Activated T-cell treated with anti-CD3 and anti-CD28 coated beads, Interleukin-2, amount 50 U/mL, for 4 hours (primary cell): ENCODE measurements around the gene FASTK. TPM values are rescaled to one million over a fixed set of nuclear protein-coding genes. Genes with fewer than 3 reads are reported as not detected.

ENCODE experiments used
- ATAC-seq, 2 donors: fragments of 200-7000 bp; cut with Tn5 transposase; one replicate each; pipeline ENCODE4 v1.10.0; 2021
- DNase-seq: peaks from one replicate; pipeline ENCODE4 v3.0.0-alpha.2; 2020
- H3K27me3 Mint-ChIP-seq: one replicate; pipeline ENCODE4 v1.8.0; 2021; ENCODE audit warnings: low read depth, mixed read lengths
- H3K36me3 Mint-ChIP-seq: one replicate; pipeline ENCODE4 v1.8.0; 2022; ENCODE audit warnings: mixed read lengths; ENCODE audit not compliant: insufficient read depth
- H3K4me1 Mint-ChIP-seq: one replicate; pipeline ENCODE4 v1.8.0; 2021; ENCODE audit warnings: low read depth, mixed read lengths
- H3K4me3 Mint-ChIP-seq: one replicate; pipeline ENCODE4 v1.8.0; 2021; ENCODE audit warnings: mild to moderate bottlenecking, moderate library complexity, mixed read lengths
- H3K9me3 Mint-ChIP-seq: one replicate; pipeline ENCODE4 v1.8.0; 2021; ENCODE audit warnings: mixed read lengths
- total RNA-seq, 3 donors: library from RNA; stranded (reverse); gene quantifications; one replicate each; pipeline ENCODE4 v1.2.1, GENCODE V29; 2021

Gene FASTK
- total RNA-seq, 3 donors from 2014 or later, result 96.5 to 111 (median 104) TPM

DNA sequence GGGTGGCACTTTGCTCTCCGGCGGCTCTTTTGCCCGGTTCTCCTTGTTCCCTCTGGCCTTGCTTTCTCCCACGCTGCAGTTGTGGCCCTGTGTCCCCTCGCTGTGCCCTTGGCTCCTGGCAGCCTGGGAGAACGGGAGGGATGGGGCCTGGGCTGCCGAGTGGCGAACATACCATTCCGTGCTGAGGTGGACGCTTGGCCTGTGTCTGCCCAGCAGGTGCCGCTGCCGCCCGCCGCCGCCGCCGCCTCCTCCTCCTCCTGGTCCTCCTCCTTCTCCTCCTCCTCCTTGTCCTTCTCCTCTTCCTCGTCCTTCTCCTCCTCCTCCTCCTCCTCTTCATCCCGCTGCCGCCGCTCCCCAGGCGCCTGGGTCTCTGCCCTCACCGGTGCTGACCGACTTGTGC is 41.7 kb upstream of the FASTK start:
- no peak for DNase-seq
- H3K27me3 Mint-ChIP-seq, result no peaks in the 10 kb centered on the region
- peaks cover 15% of the 10 kb centered on the region for H3K36me3 Mint-ChIP-seq

DNA sequence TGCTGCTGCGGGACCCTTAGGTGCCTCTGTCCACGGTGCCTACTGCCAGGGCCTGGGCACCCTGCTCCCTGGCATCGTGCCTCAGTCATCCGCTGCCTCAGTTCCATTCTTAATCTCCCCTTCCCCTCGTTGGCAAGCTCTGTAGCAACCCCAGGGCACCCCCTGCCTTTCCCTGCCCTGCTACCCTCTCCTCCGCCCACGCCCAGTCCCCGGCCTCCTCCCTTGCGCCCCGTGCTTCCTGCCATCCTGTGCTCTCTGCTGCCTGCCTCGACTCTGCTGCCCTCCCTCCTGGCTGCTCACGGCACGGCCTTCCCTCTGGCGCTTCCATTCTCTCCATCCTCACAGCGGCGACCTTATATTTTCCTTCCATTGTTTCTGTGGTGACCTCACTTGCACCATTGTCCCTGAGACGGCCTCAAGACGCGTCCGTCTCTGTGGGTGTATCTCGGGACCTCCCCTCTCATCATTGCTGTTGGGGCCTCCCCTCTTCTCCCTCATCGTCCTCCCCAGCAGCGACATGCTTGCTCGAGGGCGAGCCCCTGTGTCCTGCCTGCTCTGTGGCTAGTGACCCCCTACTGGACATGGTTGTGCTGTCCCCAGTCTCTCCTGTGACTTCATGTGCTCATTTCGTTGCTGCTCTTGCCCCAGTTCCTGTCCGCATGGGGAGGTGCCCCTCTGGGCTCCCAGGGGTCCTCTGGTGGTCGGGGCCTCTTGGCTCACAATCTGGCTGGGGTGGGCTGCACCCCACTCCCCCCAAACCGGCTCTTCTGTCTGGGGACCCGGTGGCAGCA is 41.0 kb upstream of the FASTK start:
- H3K27me3 Mint-ChIP-seq, result no peaks in the 10 kb centered on the region
- no peak for DNase-seq
- H3K4me3 Mint-ChIP-seq, result no peak overlapping the region
- H3K4me1 Mint-ChIP-seq, result peaks cover 16% of the 10 kb centered on the region
- peaks cover 15% of the 10 kb centered on the region for H3K36me3 Mint-ChIP-seq
- H3K9me3 Mint-ChIP-seq, result no peaks in the 10 kb centered on the region
- ATAC-seq, result no peak

More for the DNA sequence above, 41.7 kb upstream of the FASTK start:
- Mint-ChIP-seq H3K9me3 (no peaks in the 10 kb centered on the region), H3K4me1 (peaks cover 14% of the 10 kb centered on the region), H3K4me3 (no peak overlapping the region)
- ATAC-seq, result no peak

DNA sequence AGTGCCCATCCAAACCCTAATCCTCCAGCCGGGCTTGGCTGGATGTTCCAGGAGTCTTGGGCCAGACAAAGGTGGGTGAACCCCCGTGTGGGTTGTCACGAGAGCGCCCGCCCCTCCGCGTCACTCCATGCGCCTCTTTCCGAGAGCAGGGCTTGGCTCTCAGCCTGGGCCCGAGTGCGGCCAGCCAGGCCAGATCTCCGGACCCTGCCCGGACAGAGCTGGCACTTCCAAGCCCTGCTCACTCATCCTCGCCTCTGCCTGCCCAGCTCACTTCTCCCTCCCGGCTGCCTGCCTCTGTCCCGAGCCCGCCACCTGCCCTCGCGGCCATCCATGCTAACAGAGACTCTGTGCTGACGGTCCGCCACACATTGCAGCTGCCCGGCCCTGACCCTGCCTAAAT is 40.3 kb upstream of the FASTK start:
- Mint-ChIP-seq H3K9me3 (no peaks in the 10 kb centered on the region), H3K27me3 (peaks cover 2% of the 10 kb centered on the region), H3K36me3 (peaks cover 15% of the 10 kb centered on the region), H3K4me3 (no peak overlapping the region), H3K4me1 (peaks cover 17% of the 10 kb centered on the region)
- no peak for ATAC-seq
- no peak for DNase-seq

DNA sequence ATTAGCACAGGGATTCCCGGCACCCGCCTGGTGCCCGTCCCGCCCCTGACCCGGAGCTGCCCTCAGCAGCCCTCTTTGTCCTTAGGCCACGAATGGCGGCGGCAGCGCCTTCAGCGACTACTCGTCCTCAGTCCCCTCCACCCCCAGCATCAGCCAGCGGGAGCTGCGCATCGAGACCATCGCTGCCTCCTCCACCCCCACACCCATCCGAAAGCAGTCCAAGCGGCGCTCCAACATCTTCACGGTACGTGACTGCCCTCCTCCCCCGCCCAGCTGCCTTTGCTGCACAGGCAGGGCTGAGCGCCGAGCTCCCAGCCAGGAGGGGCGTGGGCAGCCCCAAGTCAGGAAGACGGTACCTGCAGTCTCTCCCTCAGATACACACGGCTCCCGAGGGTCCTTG is 39.3 kb upstream of the FASTK start:
- H3K27me3 Mint-ChIP-seq, result peaks cover 3% of the 10 kb centered on the region
- ATAC-seq (no peak), DNase-seq (no peak)
- peaks cover 20% of the 10 kb centered on the region for H3K4me1 Mint-ChIP-seq
- H3K36me3 Mint-ChIP-seq, result peaks cover 15% of the 10 kb centered on the region
- H3K9me3 Mint-ChIP-seq, result no peaks in the 10 kb centered on the region
- no peak overlapping the region for H3K4me3 Mint-ChIP-seq

DNA sequence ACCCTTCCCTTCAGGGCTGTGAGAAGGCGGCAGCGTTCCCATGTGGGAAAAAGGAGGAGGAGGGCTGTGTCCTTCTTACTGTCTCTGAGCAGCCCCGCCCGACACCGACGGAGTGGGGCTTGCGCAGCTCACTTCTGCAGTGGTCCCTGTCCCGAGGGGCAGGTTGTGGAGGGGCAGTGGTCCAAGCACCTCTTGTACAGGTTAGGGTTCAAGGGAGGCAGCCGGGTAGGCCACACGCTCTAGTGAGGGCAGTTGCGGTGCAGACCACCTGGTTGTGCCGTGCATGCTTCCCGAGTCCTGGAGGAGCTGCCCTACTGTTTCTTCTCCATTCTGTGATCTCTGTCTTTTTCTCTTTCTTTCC is 38.4 kb upstream of the FASTK start:
- no peak for ATAC-seq
- no peaks in the 10 kb centered on the region for H3K9me3 Mint-ChIP-seq

DNA sequence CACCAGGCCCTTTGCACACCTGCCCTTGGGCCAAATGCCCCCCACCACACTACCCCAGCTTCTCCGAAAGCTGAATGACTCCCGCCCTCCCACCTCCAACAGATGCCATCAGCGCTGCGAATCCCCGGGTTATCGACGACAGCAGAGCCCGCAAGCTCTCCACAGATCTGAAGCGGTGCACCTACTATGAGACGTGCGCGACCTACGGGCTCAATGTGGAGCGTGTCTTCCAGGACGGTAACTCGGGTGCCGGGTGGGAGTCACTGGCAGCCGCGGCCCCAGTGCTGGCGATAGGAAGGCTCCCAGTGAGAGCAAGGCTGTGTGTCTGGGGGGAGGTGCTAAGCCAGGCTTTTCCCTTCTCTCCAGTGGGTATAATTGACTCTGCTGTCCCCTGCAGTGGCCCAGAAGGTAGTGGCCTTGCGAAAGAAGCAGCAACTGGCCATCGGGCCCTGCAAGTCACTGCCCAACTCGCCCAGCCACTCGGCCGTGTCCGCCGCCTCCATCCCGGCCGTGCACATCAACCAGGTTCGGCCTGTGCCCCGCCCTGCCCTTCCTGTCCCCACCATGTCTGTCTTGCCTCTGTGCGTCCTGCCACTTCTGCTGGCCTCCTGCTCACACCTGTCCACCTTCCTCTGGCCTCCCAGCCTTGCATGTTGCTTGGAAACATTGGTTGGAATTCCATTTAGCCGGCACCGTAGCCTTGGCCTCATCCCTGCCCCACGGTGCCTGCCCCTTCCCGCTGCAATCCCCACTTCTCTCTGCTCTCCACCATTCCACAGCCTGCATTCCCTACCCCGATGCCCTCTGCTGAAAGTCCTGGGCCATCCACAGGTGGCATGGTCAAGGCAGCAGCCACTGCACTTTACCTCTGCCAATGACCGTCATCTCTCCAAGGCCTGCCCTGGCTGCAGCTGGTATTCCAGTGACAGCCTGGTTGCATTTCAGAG is 37.8 kb upstream of the FASTK start:
- Mint-ChIP-seq H3K36me3 (peaks cover 15% of the 10 kb centered on the region), H3K4me1 (peaks cover 16% of the 10 kb centered on the region), H3K9me3 (no peaks in the 10 kb centered on the region), H3K4me3 (no peak overlapping the region), H3K27me3 (peaks cover 7% of the 10 kb centered on the region)
- no peak for ATAC-seq
- no peak for DNase-seq

More for the DNA sequence above, 38.4 kb upstream of the FASTK start:
- Mint-ChIP-seq H3K27me3 (peaks cover 4% of the 10 kb centered on the region), H3K4me1 (peaks cover 17% of the 10 kb centered on the region), H3K36me3 (peaks cover 15% of the 10 kb centered on the region), H3K4me3 (no peak overlapping the region)
- DNase-seq, result no peak

DNA sequence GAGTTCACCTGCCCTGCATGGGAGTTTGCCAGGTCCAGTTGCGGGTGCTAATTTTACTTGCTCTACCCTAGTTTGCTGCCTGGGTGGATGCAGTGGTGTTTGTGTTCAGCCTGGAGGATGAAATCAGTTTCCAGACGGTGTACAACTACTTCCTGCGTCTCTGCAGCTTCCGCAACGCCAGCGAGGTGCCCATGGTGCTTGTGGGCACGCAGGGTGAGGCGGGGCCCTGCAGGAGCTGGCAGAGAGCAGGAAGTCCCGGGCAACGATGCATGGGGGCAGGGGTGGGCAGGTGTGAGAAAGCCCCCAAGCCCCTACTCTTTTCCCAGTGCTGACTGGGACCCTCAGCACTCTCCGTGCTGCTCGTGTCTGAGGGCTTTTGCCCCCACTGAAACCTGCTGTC is 37.0 kb upstream of the FASTK start:
- peaks cover 16% of the 10 kb centered on the region for H3K4me1 Mint-ChIP-seq

DNA sequence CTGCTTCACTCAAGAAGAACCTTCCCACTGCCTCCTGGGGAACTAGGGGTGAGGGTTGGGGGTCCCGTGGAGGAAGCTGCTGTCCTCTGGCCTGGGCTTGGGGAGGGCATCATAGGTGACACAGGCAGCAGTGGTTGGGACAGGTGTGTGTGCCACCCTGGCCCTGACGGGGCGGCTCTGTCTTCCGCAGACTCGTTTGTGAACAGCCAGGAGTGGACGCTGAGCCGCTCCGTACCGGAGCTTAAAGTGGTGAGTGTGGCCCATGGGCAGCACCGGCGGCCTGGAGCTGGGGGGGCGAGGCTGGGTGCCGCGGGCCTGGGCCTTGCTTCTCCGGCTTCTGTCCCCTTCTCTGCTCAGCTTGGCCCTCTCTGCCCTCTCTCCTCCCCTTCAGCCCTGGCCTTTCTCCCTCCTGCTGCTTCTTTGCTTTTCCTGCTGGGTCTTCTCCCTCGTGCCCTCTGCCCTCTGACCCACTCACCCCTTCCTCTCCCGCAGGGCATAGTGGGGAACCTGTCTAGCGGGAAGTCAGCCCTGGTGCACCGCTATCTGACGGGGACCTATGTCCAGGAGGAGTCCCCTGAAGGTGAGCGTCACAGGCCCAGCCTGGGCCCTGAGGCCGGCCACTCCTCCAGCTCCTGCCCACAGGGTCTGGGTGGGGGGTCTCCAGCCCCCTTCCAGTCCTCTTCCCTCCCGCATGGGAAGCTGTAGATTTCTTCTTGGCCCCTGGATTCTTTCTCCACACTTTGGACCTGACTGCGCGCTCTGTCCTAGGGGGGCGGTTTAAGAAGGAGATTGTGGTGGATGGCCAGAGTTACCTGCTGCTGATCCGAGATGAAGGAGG is 36.2 kb upstream of the FASTK start:
- H3K27me3 Mint-ChIP-seq, result peaks cover 12% of the 10 kb centered on the region
- ATAC-seq (no peak), DNase-seq (no peak)
- H3K36me3 Mint-ChIP-seq, result peaks cover 15% of the 10 kb centered on the region
- no peaks in the 10 kb centered on the region for H3K9me3 Mint-ChIP-seq
- H3K4me1 Mint-ChIP-seq, result peaks cover 16% of the 10 kb centered on the region
- H3K4me3 Mint-ChIP-seq, result peak overlapping the region; percentile 43

More for the DNA sequence above, 37.0 kb upstream of the FASTK start:
- H3K36me3 Mint-ChIP-seq, result peaks cover 15% of the 10 kb centered on the region
- no peaks in the 10 kb centered on the region for H3K9me3 Mint-ChIP-seq
- H3K4me3 Mint-ChIP-seq, result peak overlapping the region; percentile 35
- H3K27me3 Mint-ChIP-seq, result peaks cover 12% of the 10 kb centered on the region
- ATAC-seq, result peak in 1 of 2 donors; percentile 23
- DNase-seq, result peak; percentile 35

DNA sequence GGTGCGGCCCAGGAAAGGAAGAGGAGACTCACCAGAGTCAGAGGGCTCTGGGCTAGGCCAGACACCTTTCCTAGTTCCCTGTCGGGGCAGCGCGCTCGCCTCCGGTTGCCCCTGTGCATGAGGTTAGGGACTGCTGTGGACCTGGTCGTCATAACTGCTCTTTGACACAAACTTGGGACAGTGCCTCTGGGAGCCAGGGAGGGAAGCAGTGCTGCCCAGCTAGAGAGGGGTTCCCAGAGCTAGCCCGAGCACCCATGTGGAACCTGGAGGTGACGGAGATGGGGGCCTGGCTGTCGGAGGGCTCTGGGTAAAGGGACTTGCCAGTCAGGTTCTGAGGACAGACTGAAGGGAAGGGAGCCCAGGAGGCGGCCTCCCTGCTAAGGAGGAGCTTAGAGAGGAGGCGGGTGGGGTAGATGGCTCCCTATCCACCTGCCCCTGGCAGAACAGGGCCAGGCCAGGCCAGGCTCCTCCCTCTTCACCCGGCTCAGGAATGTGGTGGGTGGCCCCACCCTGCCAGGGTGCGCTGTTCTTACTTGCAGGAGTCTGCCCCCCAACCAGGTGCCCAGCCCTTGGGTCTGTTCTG is 35.3 kb upstream of the FASTK start:
- peak overlapping the region; percentile 69 for H3K4me3 Mint-ChIP-seq
- peaks cover 15% of the 10 kb centered on the region for H3K4me1 Mint-ChIP-seq
- peaks cover 13% of the 10 kb centered on the region for H3K36me3 Mint-ChIP-seq
- H3K27me3 Mint-ChIP-seq, result peaks cover 12% of the 10 kb centered on the region
- no peaks in the 10 kb centered on the region for H3K9me3 Mint-ChIP-seq
- DNase-seq, result no peak
- no peak for ATAC-seq

DNA sequence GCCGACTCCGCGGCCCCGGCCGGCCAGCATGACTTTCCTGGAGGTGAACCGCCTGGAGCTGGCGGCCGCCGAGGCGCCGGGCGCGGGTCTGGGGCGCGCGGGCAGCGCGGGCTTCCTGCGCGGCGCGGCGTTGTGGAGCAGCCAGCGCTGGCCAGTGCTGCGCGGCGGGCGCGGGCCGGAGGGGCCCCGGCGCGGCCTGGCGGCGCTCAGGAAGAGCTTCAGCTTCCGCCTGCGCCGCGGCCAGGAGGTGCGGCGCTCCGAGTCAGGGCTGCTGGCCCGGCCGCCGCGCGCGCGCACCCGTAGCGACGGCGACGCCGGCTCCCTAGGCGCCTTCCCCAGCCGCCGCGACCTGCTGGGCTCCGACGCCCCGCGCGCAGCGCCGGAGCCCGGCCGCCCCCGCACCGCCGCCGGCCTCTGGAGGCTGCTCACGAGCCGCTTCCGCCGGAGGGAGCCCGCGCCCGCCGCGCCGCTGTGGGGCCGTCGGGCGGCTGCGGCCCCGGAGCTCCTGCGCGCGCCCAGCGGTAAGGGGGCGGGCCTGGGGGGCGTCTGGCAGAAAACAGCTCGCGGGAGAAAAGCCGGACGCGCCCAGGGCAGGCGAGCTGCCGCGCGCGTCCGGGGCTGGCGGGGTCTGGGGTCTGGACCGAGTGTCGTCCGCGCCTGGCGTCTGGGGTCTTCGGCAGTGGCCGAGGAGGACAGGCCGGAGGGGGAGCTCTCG is 34.7 kb upstream of the FASTK start:
- peaks cover 15% of the 10 kb centered on the region for H3K4me1 Mint-ChIP-seq
- ATAC-seq (peak; percentile 67 to 73), DNase-seq (peak; percentile 23)
- no peaks in the 10 kb centered on the region for H3K9me3 Mint-ChIP-seq
- peaks cover 12% of the 10 kb centered on the region for H3K27me3 Mint-ChIP-seq
- peak overlapping the region; percentile 69 for H3K4me3 Mint-ChIP-seq
- peaks cover 7% of the 10 kb centered on the region for H3K36me3 Mint-ChIP-seq

DNA sequence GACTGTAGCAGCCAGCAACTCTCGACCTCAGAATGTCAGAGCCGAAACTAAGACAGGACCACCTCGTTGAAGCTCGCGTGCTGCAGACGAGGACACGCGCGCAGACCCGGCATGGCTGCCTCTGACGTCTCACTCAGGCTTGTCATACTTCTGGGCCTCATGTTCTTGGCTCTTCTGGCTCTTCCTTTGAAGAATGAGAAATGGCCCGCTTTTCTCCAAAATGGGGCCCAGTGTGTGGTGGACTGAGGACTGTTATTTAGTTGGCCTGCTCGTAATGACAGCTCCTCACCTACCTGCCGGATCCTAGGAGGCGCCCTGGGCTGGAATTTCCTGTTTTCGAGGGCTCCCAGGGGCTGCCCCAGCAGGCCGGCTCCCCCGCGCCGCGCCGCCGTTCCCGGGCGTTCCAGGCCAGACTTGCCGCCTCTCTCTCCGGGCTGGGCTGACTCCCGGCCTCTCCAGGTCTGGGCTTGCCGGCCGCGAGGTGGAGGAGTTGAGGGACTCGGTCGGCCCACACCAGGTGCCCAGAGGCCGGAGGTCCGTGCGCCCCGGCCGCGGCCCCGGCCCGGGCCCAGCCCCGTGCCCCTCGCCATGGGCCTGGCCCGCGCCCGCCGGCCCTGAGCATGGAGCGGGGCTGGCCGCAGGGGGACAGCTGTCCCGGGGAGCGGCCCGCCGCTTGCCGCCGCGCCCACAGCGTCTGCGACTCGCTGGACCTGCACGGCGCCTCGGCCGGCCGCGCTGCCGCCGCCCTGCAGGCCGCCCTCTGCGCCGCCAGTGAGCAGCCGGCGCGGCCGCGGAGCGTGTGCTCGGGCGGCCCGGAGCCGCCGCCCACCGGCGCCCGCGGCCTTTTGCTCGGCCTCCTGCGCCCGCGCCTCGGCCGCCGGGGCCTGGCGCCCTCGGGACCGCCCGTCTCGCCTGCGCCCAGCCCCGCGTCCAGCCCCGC is 33.8 kb upstream of the FASTK start:
- Mint-ChIP-seq H3K27me3 (peaks cover 12% of the 10 kb centered on the region), H3K36me3 (peaks cover 6% of the 10 kb centered on the region), H3K9me3 (no peaks in the 10 kb centered on the region), H3K4me1 (peaks cover 15% of the 10 kb centered on the region), H3K4me3 (peak overlapping the region; percentile 29)
- peak; percentile 32 to 33 for ATAC-seq
- DNase-seq, result no peak

DNA sequence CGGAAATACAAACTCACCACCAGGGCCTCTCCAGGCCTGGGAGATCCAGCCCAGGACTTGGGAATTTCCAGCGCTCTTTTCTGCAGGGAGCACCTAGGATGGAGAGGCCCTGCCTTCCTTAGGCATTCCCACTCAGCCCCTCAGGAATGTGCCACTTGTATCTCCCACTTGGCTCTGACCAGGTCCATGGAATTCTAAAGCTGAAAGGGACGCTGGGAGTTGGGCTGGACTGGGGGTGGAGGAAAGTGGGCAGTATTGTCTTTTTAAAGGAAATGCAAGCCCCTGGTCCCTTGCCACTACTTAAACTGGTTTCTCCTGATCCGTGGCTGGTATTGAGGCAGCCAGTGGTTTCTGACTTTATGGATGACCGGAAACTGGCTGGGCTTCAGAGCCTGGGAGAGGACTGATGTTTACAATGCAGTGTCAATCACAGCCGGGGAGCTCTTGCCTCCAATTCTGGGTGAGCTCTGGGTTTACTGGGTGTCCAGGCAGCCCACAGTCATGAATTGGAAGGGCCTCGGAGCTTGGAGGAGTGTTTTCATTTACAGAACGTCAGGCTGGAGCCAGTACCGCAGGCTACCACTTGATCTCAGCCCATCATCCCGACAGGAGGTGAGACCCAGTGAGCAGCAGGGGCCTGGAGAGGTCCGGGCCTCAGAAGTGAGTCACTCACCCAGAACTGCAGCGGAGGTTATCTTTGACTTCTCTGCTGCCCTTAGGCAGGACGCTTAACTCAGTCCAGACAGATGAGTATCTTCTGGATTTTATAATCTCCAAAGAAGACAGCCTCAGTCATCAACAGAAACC is 32.9 kb upstream of the FASTK start:
- DNase-seq (no peak), ATAC-seq (no peak)
- Mint-ChIP-seq H3K4me1 (peaks cover 12% of the 10 kb centered on the region), H3K36me3 (peaks cover under 1% of the 10 kb centered on the region), H3K27me3 (peaks cover 12% of the 10 kb centered on the region), H3K4me3 (peak overlapping the region; percentile 29), H3K9me3 (no peaks in the 10 kb centered on the region)
